ENCODE results near the gene MGME1.

DNA sequence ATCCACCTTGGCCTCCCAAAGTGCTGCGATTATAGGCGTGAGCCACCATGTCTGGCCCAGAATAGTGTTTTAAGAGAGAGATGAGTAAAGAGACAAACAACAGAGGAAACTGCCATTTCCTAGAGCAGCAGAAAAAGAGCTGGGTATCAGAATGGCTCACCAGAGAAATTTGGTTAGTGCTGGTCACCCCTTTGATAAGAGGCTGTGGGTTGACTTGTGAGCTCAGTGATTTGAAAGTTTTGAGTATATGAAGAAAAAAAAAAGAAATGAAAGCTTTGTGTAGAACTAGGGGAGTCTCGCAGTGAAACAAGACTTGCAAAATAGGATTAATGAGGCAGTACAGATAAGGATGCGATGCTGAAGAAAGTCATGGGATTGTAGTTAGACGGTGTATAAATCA lies 29.6 kb downstream of the MGME1 start:
- no peak for TF ChIP-seq FOXJ3 (CRISPR knock-in tag; IDR thresholded peaks at IDR 0.05; ENCODE audit: borderline replicate concordance)
- TF ChIP-seq NR2C2 (CRISPR knock-in tag; IDR thresholded peaks at IDR 0.05) = no peak
- no peak for TF ChIP-seq IRF2 (CRISPR knock-in tag; IDR thresholded peaks at IDR 0.05; ENCODE audit: borderline replicate concordance, low read depth)
- TF ChIP-seq, protein P1, sequence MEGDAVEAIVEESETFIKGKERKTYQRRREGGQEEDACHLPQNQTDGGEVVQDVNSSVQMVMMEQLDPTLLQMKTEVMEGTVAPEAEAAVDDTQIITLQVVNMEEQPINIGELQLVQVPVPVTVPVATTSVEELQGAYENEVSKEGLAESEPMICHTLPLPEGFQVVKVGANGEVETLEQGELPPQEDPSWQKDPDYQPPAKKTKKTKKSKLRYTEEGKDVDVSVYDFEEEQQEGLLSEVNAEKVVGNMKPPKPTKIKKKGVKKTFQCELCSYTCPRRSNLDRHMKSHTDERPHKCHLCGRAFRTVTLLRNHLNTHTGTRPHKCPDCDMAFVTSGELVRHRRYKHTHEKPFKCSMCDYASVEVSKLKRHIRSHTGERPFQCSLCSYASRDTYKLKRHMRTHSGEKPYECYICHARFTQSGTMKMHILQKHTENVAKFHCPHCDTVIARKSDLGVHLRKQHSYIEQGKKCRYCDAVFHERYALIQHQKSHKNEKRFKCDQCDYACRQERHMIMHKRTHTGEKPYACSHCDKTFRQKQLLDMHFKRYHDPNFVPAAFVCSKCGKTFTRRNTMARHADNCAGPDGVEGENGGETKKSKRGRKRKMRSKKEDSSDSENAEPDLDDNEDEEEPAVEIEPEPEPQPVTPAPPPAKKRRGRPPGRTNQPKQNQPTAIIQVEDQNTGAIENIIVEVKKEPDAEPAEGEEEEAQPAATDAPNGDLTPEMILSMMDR (IDR thresholded peaks at IDR 0.05) = no peak
- no peak for TF ChIP-seq ZNF232 (CRISPR knock-in tag; IDR thresholded peaks at IDR 0.05)
- TF ChIP-seq, protein P2, sequence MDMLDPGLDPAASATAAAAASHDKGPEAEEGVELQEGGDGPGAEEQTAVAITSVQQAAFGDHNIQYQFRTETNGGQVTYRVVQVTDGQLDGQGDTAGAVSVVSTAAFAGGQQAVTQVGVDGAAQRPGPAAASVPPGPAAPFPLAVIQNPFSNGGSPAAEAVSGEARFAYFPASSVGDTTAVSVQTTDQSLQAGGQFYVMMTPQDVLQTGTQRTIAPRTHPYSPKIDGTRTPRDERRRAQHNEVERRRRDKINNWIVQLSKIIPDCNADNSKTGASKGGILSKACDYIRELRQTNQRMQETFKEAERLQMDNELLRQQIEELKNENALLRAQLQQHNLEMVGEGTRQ (CRISPR knock-in tag; IDR thresholded peaks at IDR 0.05) = no peak
- TF ChIP-seq, protein P3, sequence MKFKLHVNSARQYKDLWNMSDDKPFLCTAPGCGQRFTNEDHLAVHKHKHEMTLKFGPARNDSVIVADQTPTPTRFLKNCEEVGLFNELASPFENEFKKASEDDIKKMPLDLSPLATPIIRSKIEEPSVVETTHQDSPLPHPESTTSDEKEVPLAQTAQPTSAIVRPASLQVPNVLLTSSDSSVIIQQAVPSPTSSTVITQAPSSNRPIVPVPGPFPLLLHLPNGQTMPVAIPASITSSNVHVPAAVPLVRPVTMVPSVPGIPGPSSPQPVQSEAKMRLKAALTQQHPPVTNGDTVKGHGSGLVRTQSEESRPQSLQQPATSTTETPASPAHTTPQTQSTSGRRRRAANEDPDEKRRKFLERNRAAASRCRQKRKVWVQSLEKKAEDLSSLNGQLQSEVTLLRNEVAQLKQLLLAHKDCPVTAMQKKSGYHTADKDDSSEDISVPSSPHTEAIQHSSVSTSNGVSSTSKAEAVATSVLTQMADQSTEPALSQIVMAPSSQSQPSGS (CRISPR knock-in tag; IDR thresholded peaks at IDR 0.05; ENCODE audit: borderline replicate concordance, low read depth) = no peak
- TF ChIP-seq KAT7 (CRISPR knock-in tag; IDR thresholded peaks at IDR 0.05; ENCODE audit: borderline replicate concordance) = no peak
- TF ChIP-seq, protein P4, sequence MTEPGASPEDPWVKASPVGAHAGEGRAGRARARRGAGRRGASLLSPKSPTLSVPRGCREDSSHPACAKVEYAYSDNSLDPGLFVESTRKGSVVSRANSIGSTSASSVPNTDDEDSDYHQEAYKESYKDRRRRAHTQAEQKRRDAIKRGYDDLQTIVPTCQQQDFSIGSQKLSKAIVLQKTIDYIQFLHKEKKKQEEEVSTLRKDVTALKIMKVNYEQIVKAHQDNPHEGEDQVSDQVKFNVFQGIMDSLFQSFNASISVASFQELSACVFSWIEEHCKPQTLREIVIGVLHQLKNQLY (CRISPR knock-in tag; IDR thresholded peaks at IDR 0.05) = no peak
- no peak for TF ChIP-seq ZNF121 (CRISPR knock-in tag; IDR thresholded peaks at IDR 0.05)
- no peak for TF ChIP-seq ZNF317 (CRISPR knock-in tag; IDR thresholded peaks at IDR 0.05; ENCODE audit: borderline replicate concordance, low read depth)
